Ishikawa (cell line): ENCODE results near the gene DDRGK1.

Source experiments
- EP300 ChIP-seq: IDR thresholded peaks from 2 replicates; pipeline ENCODE4 v1.6.1; 2012; ENCODE audit warnings: borderline replicate concordance
- FOXM1 ChIP-seq: IDR thresholded peaks from 2 replicates; pipeline ENCODE4 v1.6.1; 2012; ENCODE audit warnings: low read depth, borderline replicate concordance
- RAD21 ChIP-seq: IDR thresholded peaks from 2 replicates; pipeline ENCODE4 v1.6.1; 2012; ENCODE audit warnings: low read depth

DNA sequence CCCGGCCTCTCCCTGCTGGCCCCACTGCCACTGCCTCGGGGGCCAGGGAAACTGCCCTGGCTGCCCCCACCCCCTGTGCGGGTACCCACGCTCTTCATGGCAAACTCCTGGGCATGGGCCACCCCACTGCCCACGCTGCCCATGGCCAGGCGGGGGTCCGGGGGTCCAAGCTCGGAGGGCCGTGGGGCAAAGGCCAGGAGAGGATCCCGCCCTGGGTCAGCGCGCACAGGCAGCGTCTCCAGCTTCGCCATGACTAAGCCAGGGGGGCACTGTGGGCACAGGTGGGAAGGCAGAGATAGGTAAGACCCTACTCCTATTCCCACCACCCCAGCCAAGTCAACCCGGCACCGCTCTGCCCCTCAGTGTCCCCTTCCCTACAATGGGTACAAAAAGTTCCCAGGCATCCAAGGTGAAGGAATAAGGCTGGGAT lies 37.6 kb downstream of the DDRGK1 start:
- no peak for TF ChIP-seq RAD21
- TF ChIP-seq FOXM1, result no peak
- no peak for TF ChIP-seq EP300
